ENCODE results near the gene RAB19. TPM values are rescaled to one million over a fixed set of nuclear protein-coding genes. Genes with fewer than 3 reads are reported as not detected.

Gene RAB19
- total RNA-seq, 1 experiment from 2014 or later = not detected

GRCh38 chr7:140433396-140433795 lies 29.5 kb downstream of the RAB19 start:
- H3K9ac ChIP-seq (ENCODE audit: low read length) = no peak overlapping the region
- no peaks in the 10 kb centered on the region for H4K20me1 ChIP-seq (ENCODE audit: insufficient read depth, low read depth, low read length)
- no peaks in the 10 kb centered on the region for H3K36me3 ChIP-seq (ENCODE audit: insufficient read depth, low read length)
- H3K4me2 ChIP-seq (ENCODE audit: low read depth, low read length, poor library complexity, severe bottlenecking) = no peak overlapping the region
- no peak overlapping the region for H3K27ac ChIP-seq (ENCODE audit: low read length)
- H3K4me3 ChIP-seq (ENCODE audit: low read length) = no peak overlapping the region
- no peak overlapping the region for H2AFZ ChIP-seq (ENCODE audit: low read length)
- H3K4me1 ChIP-seq (ENCODE audit: low read length) = no peaks in the 10 kb centered on the region
- H3K9me2 ChIP-seq (replicated peaks; ENCODE audit: insufficient read depth, low read length) = no peaks in the 10 kb centered on the region
- no peaks in the 10 kb centered on the region for H3K79me2 ChIP-seq (ENCODE audit: low read length)
- no peaks in the 10 kb centered on the region for H3K9me3 ChIP-seq (ENCODE audit: low read length)
- no peak for DNase-seq
- H3K27me3 ChIP-seq (ENCODE audit: low read length) = no peaks in the 10 kb centered on the region

GRCh38 chr7:140435252-140435895 lies 31.5 kb downstream of the RAB19 start:
- Histone ChIP-seq H3K4me1 (ENCODE audit: low read length) (peaks cover 7% of the 10 kb centered on the region), H2AFZ (ENCODE audit: low read length) (no peak overlapping the region), H3K9me3 (ENCODE audit: low read length) (no peaks in the 10 kb centered on the region), H3K27me3 (ENCODE audit: low read length) (no peaks in the 10 kb centered on the region), H3K4me2 (ENCODE audit: low read depth, low read length, poor library complexity, severe bottlenecking) (no peak overlapping the region), H3K36me3 (ENCODE audit: insufficient read depth, low read length) (no peaks in the 10 kb centered on the region), H3K4me3 (ENCODE audit: low read length) (no peak overlapping the region), H3K79me2 (ENCODE audit: low read length) (no peaks in the 10 kb centered on the region), H3K27ac (ENCODE audit: low read length) (no peak overlapping the region), H3K9ac (ENCODE audit: low read length) (no peak overlapping the region), H3K9me2 (replicated peaks; ENCODE audit: insufficient read depth, low read length) (no peaks in the 10 kb centered on the region), H4K20me1 (ENCODE audit: insufficient read depth, low read depth, low read length) (no peaks in the 10 kb centered on the region)
- no peak for DNase-seq

- Histone ChIP-seq H3K4me2 (ENCODE audit: low read depth, low read length, poor library complexity, severe bottlenecking) (no peak overlapping the region), H3K4me1 (ENCODE audit: low read length) (peaks cover 7% of the 10 kb centered on the region), H3K79me2 (ENCODE audit: low read length) (no peaks in the 10 kb centered on the region), H3K36me3 (ENCODE audit: insufficient read depth, low read length) (no peaks in the 10 kb centered on the region), H3K9me3 (ENCODE audit: low read length) (no peaks in the 10 kb centered on the region), H2AFZ (ENCODE audit: low read length) (no peak overlapping the region), H3K27ac (ENCODE audit: low read length) (no peak overlapping the region), H3K9ac (ENCODE audit: low read length) (no peak overlapping the region), H4K20me1 (ENCODE audit: insufficient read depth, low read depth, low read length) (no peaks in the 10 kb centered on the region; the same call in 1 of the 2 replicates), H3K9me2 (replicated peaks; ENCODE audit: insufficient read depth, low read length) (no peaks in the 10 kb centered on the region), H3K4me3 (ENCODE audit: low read length) (no peak overlapping the region), H3K27me3 (ENCODE audit: low read length) (no peaks in the 10 kb centered on the region)
- DNase-seq = peak; percentile 54
Measured at GRCh38 chr7:140439359-140439758, 35.5 kb downstream of the RAB19 start.

- Histone ChIP-seq H3K27ac (ENCODE audit: low read length) (no peak overlapping the region), H3K27me3 (ENCODE audit: low read length) (no peaks in the 10 kb centered on the region), H3K4me1 (ENCODE audit: low read length) (peaks cover 7% of the 10 kb centered on the region), H4K20me1 (ENCODE audit: insufficient read depth, low read depth, low read length) (no peaks in the 10 kb centered on the region; the same call in 1 of the 2 replicates), H3K9me2 (replicated peaks; ENCODE audit: insufficient read depth, low read length) (no peaks in the 10 kb centered on the region), H2AFZ (ENCODE audit: low read length) (no peak overlapping the region), H3K79me2 (ENCODE audit: low read length) (no peaks in the 10 kb centered on the region), H3K4me2 (ENCODE audit: low read depth, low read length, poor library complexity, severe bottlenecking) (no peak overlapping the region), H3K4me3 (ENCODE audit: low read length) (no peak overlapping the region), H3K9me3 (ENCODE audit: low read length) (no peaks in the 10 kb centered on the region), H3K36me3 (ENCODE audit: insufficient read depth, low read length) (no peaks in the 10 kb centered on the region), H3K9ac (ENCODE audit: low read length) (no peak overlapping the region)
- DNase-seq = no peak
Measured at GRCh38 chr7:140440593-140440992, 36.7 kb downstream of the RAB19 start.

GRCh38 chr7:140441519-140441918 lies 37.7 kb downstream of the RAB19 start:
- no peak overlapping the region for H3K27ac ChIP-seq (ENCODE audit: low read length)
- no peak overlapping the region for H3K4me2 ChIP-seq (ENCODE audit: low read depth, low read length, poor library complexity, severe bottlenecking)

GRCh38 chr7:140446467-140446866 lies 42.6 kb downstream of the RAB19 start:
- Histone ChIP-seq H3K4me2 (ENCODE audit: low read depth, low read length, poor library complexity, severe bottlenecking) (no peak overlapping the region), H4K20me1 (ENCODE audit: insufficient read depth, low read depth, low read length) (no peaks in the 10 kb centered on the region; the same call in 1 of the 2 replicates), H3K9ac (ENCODE audit: low read length) (no peak overlapping the region), H3K79me2 (ENCODE audit: low read length) (0 out of 2 replicates have a peak, but pooled peaks cover 3% of the 10 kb centered on the region), H3K4me1 (ENCODE audit: low read length) (peaks cover 25% of the 10 kb centered on the region), H3K9me2 (replicated peaks; ENCODE audit: insufficient read depth, low read length) (no peaks in the 10 kb centered on the region), H3K36me3 (ENCODE audit: insufficient read depth, low read length) (no peaks in the 10 kb centered on the region), H3K27ac (ENCODE audit: low read length) (no peak overlapping the region), H3K27me3 (ENCODE audit: low read length) (no peaks in the 10 kb centered on the region), H3K9me3 (ENCODE audit: low read length) (no peaks in the 10 kb centered on the region), H3K4me3 (ENCODE audit: low read length) (no peak overlapping the region), H2AFZ (ENCODE audit: low read length) (no peak overlapping the region)
- DNase-seq = no peak

More at GRCh38 chr7:140441519-140441918, 37.7 kb downstream of the RAB19 start:
- peaks cover 7% of the 10 kb centered on the region for H3K4me1 ChIP-seq (ENCODE audit: low read length)
- no peak overlapping the region for H3K4me3 ChIP-seq (ENCODE audit: low read length)
- no peaks in the 10 kb centered on the region for H3K36me3 ChIP-seq (ENCODE audit: insufficient read depth, low read length)
- no peak overlapping the region for H3K9ac ChIP-seq (ENCODE audit: low read length)
- no peaks in the 10 kb centered on the region for H3K9me3 ChIP-seq (ENCODE audit: low read length)
- no peak overlapping the region for H2AFZ ChIP-seq (ENCODE audit: low read length)
- no peaks in the 10 kb centered on the region for H3K9me2 ChIP-seq (replicated peaks; ENCODE audit: insufficient read depth, low read length)
- H3K79me2 ChIP-seq (ENCODE audit: low read length) = no peaks in the 10 kb centered on the region
- no peak for DNase-seq
- no peaks in the 10 kb centered on the region; the same call in 1 of the 2 replicates for H4K20me1 ChIP-seq (ENCODE audit: insufficient read depth, low read depth, low read length)
- no peaks in the 10 kb centered on the region for H3K27me3 ChIP-seq (ENCODE audit: low read length)

GRCh38 chr7:140447841-140448240 lies 44.0 kb downstream of the RAB19 start:
- no peaks in the 10 kb centered on the region for H3K9me3 ChIP-seq (ENCODE audit: low read length)

GRCh38 chr7:140448781-140449480 lies 45.1 kb downstream of the RAB19 start:
- peaks cover 4% of the 10 kb centered on the region; the same call in 1 of the 2 replicates for H4K20me1 ChIP-seq (ENCODE audit: insufficient read depth, low read depth, low read length)
- no peak overlapping the region for H3K27ac ChIP-seq (ENCODE audit: low read length)
- 0 out of 2 replicates have a peak, but pooled peaks cover 3% of the 10 kb centered on the region for H3K79me2 ChIP-seq (ENCODE audit: low read length)
- no peak overlapping the region for H3K4me3 ChIP-seq (ENCODE audit: low read length)
- H3K9me3 ChIP-seq (ENCODE audit: low read length) = no peaks in the 10 kb centered on the region
- H3K4me1 ChIP-seq (ENCODE audit: low read length) = peaks cover 25% of the 10 kb centered on the region
- H3K9ac ChIP-seq (ENCODE audit: low read length) = no peak overlapping the region
- no peak overlapping the region for H3K4me2 ChIP-seq (ENCODE audit: low read depth, low read length, poor library complexity, severe bottlenecking)
- DNase-seq = no peak
- H3K27me3 ChIP-seq (ENCODE audit: low read length) = no peaks in the 10 kb centered on the region
- peaks cover 6% of the 10 kb centered on the region; the same call in 1 of the 2 replicates for H3K36me3 ChIP-seq (ENCODE audit: insufficient read depth, low read length)
- no peak overlapping the region for H2AFZ ChIP-seq (ENCODE audit: low read length)
- H3K9me2 ChIP-seq (replicated peaks; ENCODE audit: insufficient read depth, low read length) = no peaks in the 10 kb centered on the region

More at GRCh38 chr7:140447841-140448240, 44.0 kb downstream of the RAB19 start:
- no peak overlapping the region for H3K9ac ChIP-seq (ENCODE audit: low read length)
- H3K79me2 ChIP-seq (ENCODE audit: low read length) = 0 out of 2 replicates have a peak, but pooled peaks cover 3% of the 10 kb centered on the region
- H3K9me2 ChIP-seq (replicated peaks; ENCODE audit: insufficient read depth, low read length) = no peaks in the 10 kb centered on the region
- no peak overlapping the region for H3K27ac ChIP-seq (ENCODE audit: low read length)
- H3K36me3 ChIP-seq (ENCODE audit: insufficient read depth, low read length) = peaks cover 5% of the 10 kb centered on the region; the same call in 1 of the 2 replicates
- H3K27me3 ChIP-seq (ENCODE audit: low read length) = no peaks in the 10 kb centered on the region
- peak overlapping the region; percentile 21 for H3K4me2 ChIP-seq (ENCODE audit: low read depth, low read length, poor library complexity, severe bottlenecking)
- no peak overlapping the region for H3K4me3 ChIP-seq (ENCODE audit: low read length)
- peaks cover 25% of the 10 kb centered on the region for H3K4me1 ChIP-seq (ENCODE audit: low read length)
- no peak overlapping the region for H2AFZ ChIP-seq (ENCODE audit: low read length)
- no peak for DNase-seq
- H4K20me1 ChIP-seq (ENCODE audit: insufficient read depth, low read depth, low read length) = peaks cover 3% of the 10 kb centered on the region; the same call in 1 of the 2 replicates
